K562 (cell line): Measurements from ENCODE around the gene COL26A1. TPM values are rescaled to one million over a fixed set of nuclear protein-coding genes. Genes with fewer than 3 reads are reported as not detected.

Experiments used
- CBX3 ChIP-seq, 2 experiments: IDR thresholded peaks; 1 replicate in 1 of 2; 2 replicates in 1 of 2; pipeline ENCODE4 v1.6.1; 2012; ENCODE audit warnings: inconsistent platforms in 2 of 2, low read length in 2 of 2, borderline replicate concordance in 1 of 2, control low read depth in 1 of 2
- COPS2 ChIP-seq: fragments of 450-650 bp; conservative IDR thresholded peaks from 2 replicates; pipeline ENCODE4 v1.6.1; 2016; ENCODE audit warnings: mild to moderate bottlenecking, moderate library complexity
- CREB3L1 ChIP-seq: fragments of 450-650 bp; IDR thresholded peaks from 2 replicates; pipeline ENCODE4 v1.6.1; 2014; ENCODE audit warnings: low read depth, mild to moderate bottlenecking, moderate library complexity, borderline replicate concordance
- CREM ChIP-seq: IDR thresholded peaks from 2 replicates; pipeline ENCODE4 v1.6.1; 2014; ENCODE audit warnings: antibody characterized with exemption, low read depth
- NFATC3 ChIP-seq: fragments of 450-650 bp; IDR thresholded peaks from 2 replicates; pipeline ENCODE4 v1.6.1; 2017; ENCODE audit warnings: mild to moderate bottlenecking
- SMARCA5 ChIP-seq: fragments of 450-650 bp; IDR thresholded peaks from 2 replicates; pipeline ENCODE4 v1.6.1; 2016
- SRSF1 ChIP-seq: fragments of 200-400 bp; formaldehyde crosslinking; IDR thresholded peaks from 2 replicates; pipeline ENCODE4 v1.6.1; 2017; ENCODE audit warnings: mild to moderate bottlenecking, low read depth, low read length, moderate library complexity
- U2AF1 ChIP-seq: fragments of 200-400 bp; formaldehyde crosslinking; optimal IDR thresholded peaks from 2 replicates; pipeline ENCODE3; 2017; ENCODE audit warnings: mild to moderate bottlenecking, low read depth, low read length, moderate library complexity
- ZBTB7A ChIP-seq: IDR thresholded peaks from 2 replicates; pipeline ENCODE4 v1.6.1; 2011; ENCODE audit warnings: low read depth, mild to moderate bottlenecking, low read length, moderate library complexity, borderline replicate concordance; ENCODE audit not compliant: control insufficient read depth
- ZNF133 ChIP-seq: fragments of 250-450 bp; sonication (Bioruptor Pico); IDR thresholded peaks from 2 replicates; pipeline ENCODE4 v1.4.0; 2020; ENCODE audit warnings: mild to moderate bottlenecking
- ZNF347 ChIP-seq: fragments of 450-650 bp; formaldehyde crosslinking; IDR thresholded peaks from 2 replicates; pipeline ENCODE4 v1.4.0; 2020; ENCODE audit warnings: low read depth, mild to moderate bottlenecking, moderate library complexity
- polyA plus RNA-seq, 8 experiments: library from polyadenylated mRNA; depleted of rRNA in 4 of 8; stranded (reverse) in 5 of 8; unstranded in 3 of 8; fragments of >200 nt; fragmentation: Nextera tagmentation in 2 of 8; fragmentation: Illumina TruSeq in 1 of 8; extraction: Ambion mirVana in 2 of 8; extraction: Trizol in 1 of 8; gene quantifications; 2 replicates each; pipeline versions ENCODE4 v1.2.1 to v1.2.3, GENCODE V29; 2011 to 2014; ENCODE audit warnings: inconsistent platforms in 1 of 8, missing spikeins in 1 of 8
- total RNA-seq, 7 experiments: library from RNA; depleted of rRNA in 6 of 7; stranded (reverse); fragments of >200 nt in 6 of 7; fragmentation: Illumina TruSeq in 2 of 7; extraction: Trizol in 2 of 7; gene quantifications; 2 replicates each; pipeline versions ENCODE4 v1.2.1 to v1.2.3, GENCODE V29; 2011 to 2021; ENCODE audit warnings: low replicate concordance in 1 of 7
- TF ChIP-seq, protein P1 (sequence below), 3 experiments: IDR thresholded peaks in 2 of 3; conservative IDR thresholded peaks in 1 of 3; 2 replicates each; pipeline ENCODE4 v1.5.1; 2011 to 2012; ENCODE audit warnings: low read length in 3 of 3, mild to moderate bottlenecking in 3 of 3, control low read depth in 2 of 3, improper control_type of control experiment in 1 of 3, inconsistent platforms in 1 of 3, low read depth in 1 of 3, mixed read lengths in 1 of 3, moderate library complexity in 1 of 3; ENCODE audit not compliant: insufficient read depth in 2 of 3
- TF ChIP-seq, protein P2 (sequence below): sonication (generic); formaldehyde crosslinking; IDR thresholded peaks from 2 replicates; pipeline ENCODE4 v1.8.1; 2022; ENCODE audit warnings: missing genetic modification reagents

COL26A1 gene
- total and polyA plus RNA-seq, 9 of the 15 experiments (the other 6 are each of a cell fraction or from before 2014, with no cell fraction given), result 0.04 to 0.39 (median 0.07) TPM; not detected in 5

- TF ChIP-seq SRSF1 (no peak), SMARCA5 (0 out of 2 replicates have a peak, but pooled peaks have one; percentile 30), ZBTB7A (peak; percentile 97), NFATC3 (no peak), CBX3 (IDR thresholded peaks at IDR 0.05; ENCODE audit: borderline replicate concordance in 1 of 2, low read length in 2 of 2) (0 out of 3 replicates have a peak, but pooled peaks of 1 of the 2 experiments have one; percentile 15), CREB3L1 (no peak), CREM (peak; percentile 70), COPS2 (no peak), ZNF347 (CRISPR knock-in tag) (no peak), ZNF133 (CRISPR knock-in tag) (no peak), U2AF1 (no peak)
- TF ChIP-seq, protein P1, sequence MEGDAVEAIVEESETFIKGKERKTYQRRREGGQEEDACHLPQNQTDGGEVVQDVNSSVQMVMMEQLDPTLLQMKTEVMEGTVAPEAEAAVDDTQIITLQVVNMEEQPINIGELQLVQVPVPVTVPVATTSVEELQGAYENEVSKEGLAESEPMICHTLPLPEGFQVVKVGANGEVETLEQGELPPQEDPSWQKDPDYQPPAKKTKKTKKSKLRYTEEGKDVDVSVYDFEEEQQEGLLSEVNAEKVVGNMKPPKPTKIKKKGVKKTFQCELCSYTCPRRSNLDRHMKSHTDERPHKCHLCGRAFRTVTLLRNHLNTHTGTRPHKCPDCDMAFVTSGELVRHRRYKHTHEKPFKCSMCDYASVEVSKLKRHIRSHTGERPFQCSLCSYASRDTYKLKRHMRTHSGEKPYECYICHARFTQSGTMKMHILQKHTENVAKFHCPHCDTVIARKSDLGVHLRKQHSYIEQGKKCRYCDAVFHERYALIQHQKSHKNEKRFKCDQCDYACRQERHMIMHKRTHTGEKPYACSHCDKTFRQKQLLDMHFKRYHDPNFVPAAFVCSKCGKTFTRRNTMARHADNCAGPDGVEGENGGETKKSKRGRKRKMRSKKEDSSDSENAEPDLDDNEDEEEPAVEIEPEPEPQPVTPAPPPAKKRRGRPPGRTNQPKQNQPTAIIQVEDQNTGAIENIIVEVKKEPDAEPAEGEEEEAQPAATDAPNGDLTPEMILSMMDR (IDR thresholded peaks at IDR 0.05 in 2 of 3, conservative IDR thresholded peaks at IDR 0.05 in 1 of 3; ENCODE audit: insufficient read depth in 2 of 3, low read depth in 1 of 3, low read length in 3 of 3), result peak; percentile 77 to 95 (median 83)
- TF ChIP-seq, protein P2, sequence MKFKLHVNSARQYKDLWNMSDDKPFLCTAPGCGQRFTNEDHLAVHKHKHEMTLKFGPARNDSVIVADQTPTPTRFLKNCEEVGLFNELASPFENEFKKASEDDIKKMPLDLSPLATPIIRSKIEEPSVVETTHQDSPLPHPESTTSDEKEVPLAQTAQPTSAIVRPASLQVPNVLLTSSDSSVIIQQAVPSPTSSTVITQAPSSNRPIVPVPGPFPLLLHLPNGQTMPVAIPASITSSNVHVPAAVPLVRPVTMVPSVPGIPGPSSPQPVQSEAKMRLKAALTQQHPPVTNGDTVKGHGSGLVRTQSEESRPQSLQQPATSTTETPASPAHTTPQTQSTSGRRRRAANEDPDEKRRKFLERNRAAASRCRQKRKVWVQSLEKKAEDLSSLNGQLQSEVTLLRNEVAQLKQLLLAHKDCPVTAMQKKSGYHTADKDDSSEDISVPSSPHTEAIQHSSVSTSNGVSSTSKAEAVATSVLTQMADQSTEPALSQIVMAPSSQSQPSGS (CRISPR knock-in tag), result no peak
- TF ChIP-seq, all 486 proteins: peak for 10
These were observed 48.2 kb downstream of the COL26A1 start (continued) for GRCh38 chr7:101410743-101411507.
